Middle frontal gyrus (tissue), 1 donor: ENCODE measurements around the gene SELENOM.

ENCODE experiments used
- DNase-seq: peaks from one replicate; pipeline ENCODE4 v3.0.0-alpha.2; 2015; ENCODE audit warnings: low spot score; ENCODE audit errors: extremely low spot score

SELENOM gene

DNA sequence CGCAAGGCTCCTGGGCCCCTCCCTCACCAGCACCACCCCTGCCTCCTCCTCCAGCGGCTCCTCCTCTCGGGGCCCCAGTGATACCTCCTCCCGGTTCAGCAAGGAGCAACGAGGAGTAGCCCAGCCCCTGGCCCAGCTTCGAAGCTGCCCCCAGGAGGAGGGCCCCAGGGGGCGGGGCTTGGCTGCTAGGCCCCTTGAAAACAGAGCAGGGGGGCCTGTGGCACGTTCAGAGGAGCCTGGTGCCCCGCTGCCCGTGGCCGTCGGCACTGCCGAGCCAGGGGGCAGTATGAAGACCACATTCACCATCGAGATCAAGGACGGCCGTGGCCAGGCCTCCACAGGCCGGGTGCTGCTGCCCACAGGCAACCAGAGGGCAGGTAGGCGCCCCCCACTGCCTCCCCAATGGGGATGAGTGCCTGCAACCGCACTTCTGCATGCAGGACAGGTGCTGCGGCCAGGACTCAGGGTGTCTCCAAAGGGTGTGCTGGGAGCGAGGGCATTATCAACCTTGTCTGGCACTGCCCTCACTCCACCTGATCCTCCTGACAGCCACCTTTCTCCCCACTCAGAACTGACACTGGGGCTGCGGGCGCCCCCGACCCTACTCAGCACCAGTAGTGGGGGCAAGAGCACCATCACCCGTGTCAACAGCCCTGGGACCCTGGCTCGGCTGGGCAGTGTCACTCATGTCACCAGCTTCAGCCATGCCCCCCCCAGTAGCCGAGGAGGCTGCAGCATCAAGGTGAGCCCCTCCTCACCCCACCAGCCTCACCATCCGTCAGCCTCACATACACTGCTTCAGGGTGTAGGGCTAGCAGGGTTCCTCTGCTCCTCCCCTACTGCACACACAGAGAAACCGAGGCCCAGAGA is 16.0 kb downstream of the SELENOM start:
- no peak for DNase-seq

- DNase-seq = no peak
Measured at GRCh38 chr22:31090217-31091085, 16.9 kb downstream of the SELENOM start.

- DNase-seq = no peak
Measured at GRCh38 chr22:31089160-31090100, 17.9 kb downstream of the SELENOM start.

- DNase-seq = no peak
Measured at GRCh38 chr22:31088233-31088986, 19.0 kb downstream of the SELENOM start.

DNA sequence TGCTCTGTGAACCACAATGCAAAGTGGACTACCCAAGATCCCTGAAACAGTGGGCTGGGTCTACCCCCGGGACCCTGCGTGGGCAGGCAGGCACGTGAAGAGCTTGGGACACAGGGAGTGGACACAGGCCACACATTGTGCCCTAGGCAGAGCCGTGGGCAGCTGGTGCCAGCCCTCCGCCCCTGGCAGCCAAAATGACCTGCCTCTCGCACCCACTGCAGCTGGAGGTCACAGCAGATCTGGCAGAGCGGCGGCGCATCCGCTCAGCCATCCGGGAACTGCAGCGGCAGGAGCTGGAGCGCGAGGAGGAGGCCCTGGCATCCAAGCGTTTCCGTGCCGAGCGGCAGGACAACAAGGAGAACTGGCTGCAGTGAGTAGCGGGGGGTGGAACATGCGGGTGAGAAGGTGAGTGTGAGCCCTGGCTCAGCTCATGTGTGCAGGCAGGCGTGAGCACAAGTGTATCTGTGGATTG is 19.6 kb downstream of the SELENOM start:
- no peak for DNase-seq

- DNase-seq = no peak
Measured at GRCh38 chr22:31086703-31087330, 20.6 kb downstream of the SELENOM start.

DNA sequence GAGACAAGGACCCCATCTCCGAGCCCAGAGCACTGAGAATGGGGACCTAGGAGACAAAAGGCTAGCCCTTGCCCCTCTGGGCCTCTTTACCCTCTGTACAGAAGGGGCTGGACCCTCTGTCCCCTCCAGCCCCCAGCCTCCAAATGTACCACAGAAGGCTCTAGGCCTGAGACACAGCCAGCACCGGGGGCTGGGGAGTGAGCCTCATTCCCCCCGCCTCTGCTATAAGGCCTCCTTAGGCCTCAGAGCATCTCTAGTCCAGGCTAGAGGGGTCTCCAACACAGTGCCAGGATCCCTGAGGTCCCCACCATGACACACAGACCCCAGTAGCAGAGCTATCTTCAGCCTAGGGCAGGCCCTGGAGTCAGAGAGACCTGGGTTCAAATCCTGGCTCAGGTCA is 21.4 kb downstream of the SELENOM start:
- DNase-seq = no peak

GRCh38 chr22:31085493-31085824 is 21.9 kb downstream of the SELENOM start:
- peak; percentile 57 for DNase-seq

DNA sequence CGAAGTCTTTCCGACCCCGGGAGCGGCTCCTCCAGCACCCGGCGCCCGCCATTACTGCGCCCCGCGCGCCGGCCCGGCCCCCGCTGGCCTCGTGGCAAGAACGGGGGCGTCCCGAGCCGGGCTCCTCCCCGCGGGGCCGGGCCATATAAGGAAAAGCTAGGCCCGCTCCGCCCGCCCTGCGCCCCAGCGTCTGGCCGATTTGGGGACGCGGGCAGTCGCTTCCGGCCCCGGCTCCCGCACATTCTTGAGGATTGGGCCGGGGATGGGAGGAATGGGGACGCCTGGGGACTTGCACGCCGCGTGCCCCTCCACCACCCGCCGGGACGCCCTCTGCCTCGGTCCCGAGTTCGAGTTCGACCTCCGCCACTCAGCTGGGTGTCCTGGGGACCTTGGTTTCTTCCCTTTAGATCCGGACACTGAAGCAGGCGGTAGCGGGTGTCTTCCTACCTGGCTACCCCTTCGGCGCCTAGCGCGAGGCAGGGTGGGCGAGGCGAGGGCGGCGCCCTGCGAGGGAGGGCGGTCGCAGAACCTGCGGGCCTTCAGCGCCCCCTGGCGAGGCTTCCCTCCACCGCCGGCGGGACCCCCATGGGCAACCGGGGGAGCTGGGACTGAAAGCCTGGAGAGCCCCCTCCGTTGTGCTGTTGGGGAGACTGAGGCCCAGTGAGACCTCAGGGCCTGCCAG is 22.4 kb downstream of the SELENOM start:
- peak; percentile 52 for DNase-seq

- no peak for DNase-seq
Measured at GRCh38 chr22:31083923-31084810, 23.2 kb downstream of the SELENOM start.

DNA sequence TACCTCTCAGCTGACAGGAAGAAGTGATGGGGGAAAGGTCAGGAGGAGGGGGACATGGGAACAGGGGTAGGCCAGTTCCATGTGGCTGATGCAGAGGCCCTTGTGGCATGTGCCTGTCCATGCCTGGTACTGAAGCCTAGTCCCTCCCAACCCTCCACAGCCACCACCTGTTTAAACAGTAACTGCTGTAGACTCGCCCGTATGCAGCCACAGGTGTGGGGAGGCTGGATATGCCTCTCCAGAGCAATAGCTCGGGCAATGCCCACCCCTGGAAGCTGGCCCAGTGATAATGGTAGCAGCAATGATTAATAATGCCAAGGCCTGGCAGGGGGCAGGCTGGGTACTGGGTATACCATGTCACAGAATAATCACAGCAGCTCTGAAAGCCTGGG is 24.0 kb downstream of the SELENOM start:
- no peak for DNase-seq

DNA sequence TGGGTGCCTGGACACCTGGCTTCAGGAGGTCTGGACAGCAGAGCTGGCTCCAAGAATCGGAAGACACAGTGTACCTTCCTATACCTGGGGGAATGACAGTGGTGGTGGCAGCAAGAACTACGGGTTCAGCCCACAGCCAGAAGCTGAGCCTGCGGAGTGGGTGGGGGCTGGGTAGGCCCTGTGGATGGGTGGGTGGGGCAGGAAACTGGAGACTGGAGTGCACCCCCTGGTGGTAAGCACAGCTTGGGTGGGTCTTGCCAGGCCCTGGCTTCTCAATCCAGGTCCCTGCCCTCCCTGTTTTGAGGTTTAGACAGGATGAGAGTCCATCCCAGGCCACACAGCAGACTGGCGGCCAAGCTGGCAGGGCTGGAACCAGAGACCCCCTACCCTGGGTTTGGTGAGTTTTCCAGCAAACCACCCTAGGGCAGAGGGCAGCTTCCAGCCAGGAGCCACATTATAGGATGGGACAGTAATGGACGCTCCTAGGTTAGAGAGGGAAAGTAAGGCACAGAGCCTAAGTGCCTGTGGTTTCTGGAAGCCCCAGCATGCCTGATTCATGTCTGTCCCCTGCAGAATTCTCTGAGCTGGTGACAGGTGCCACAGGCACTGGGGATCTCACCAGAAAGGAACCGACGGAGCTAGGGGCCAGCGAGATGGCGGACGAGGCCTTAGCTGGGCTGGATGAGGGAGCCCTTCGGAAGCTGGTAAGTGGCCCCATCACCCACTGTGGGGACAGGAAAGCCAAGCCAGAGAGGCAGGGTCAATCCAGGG is 24.6 kb downstream of the SELENOM start:
- DNase-seq = no peak

- DNase-seq = no peak
Measured at GRCh38 chr22:31081963-31082605, 25.3 kb downstream of the SELENOM start.

GRCh38 chr22:31080848-31081649 is 26.3 kb downstream of the SELENOM start, which contains the start of gene SMTN:
Gene SMTN, plus strand, starts transcription at chr22:31081318. Its CDS starts 1,941 bp downstream, at chr22:31083259.
- DNase-seq = peak; percentile 65

DNA sequence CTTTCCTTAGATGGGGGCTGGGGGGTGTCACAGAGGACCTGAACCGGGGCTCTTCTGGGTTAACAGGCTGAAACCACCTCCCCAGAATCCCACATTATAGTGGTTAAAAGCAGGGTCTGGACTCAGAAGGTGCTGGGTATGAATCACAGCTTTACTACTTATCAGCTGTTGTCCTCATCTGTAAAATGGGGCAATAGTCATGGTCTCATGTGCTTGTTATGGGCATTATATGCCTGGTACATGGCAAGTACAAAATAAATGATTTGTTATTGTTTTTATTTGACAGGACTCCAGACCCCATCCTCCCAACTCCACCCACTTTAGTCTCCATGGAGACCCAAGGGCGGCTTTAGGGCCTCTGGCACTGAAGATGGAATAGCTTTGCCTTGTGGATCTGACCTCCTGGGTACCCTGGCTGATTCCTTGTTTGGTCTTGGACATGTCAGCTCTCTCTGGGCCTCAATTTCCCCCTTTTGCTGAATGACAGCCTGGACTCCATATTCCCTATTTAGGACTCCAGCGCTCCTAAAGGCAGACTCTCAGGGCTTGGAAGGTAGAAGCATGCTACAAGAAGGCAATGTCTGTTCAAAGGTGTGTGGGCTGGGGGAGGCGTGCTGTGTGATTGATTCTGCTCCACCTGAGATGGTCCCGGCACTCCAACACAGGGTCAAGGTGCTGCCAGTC is 27.1 kb downstream of the SELENOM start:
- no peak for DNase-seq
